Tibial nerve (tissue), 4 donors: ENCODE measurements around the gene KLHL18. TPM values are rescaled to one million over a fixed set of nuclear protein-coding genes. Genes with fewer than 3 reads are reported as not detected.
A peak's percentile ranks its signal among the peaks of the same experiment; 100 is the strongest.

Experiments used
- DNase-seq, 2 donors: peaks; one replicate each; pipeline ENCODE4 v3.0.0-alpha.2; 2019; ENCODE audit warnings: low spot score in 2 of 2
- H3K27ac ChIP-seq, 4 donors: fragments of 200-600 bp; sonication (generic) in 3 of 4; one replicate each; pipeline ENCODE4 v1.5.1; 2017 to 2019; ENCODE audit warnings: mild to moderate bottlenecking in 1 of 4
- H3K27me3 ChIP-seq, 2 donors: fragments of 200-600 bp; sonication (generic) in 1 of 2; one replicate each; pipeline versions ENCODE4 v1.5.1 to v1.6.0; 2017 to 2019
- H3K36me3 ChIP-seq, 3 donors: fragments of 200-600 bp; sonication (generic); one replicate each; pipeline ENCODE4 v1.5.1; 2018 to 2019
- H3K4me1 ChIP-seq, 4 donors: fragments of 200-600 bp; sonication (generic) in 3 of 4; one replicate each; pipeline ENCODE4 v1.5.1; 2017 to 2019
- H3K4me3 ChIP-seq, 4 donors: fragments of 200-600 bp; sonication (generic) in 3 of 4; one replicate each; pipeline ENCODE4 v1.5.1; 2017 to 2019; ENCODE audit warnings: mild to moderate bottlenecking in 1 of 4, moderate library complexity in 1 of 4
- H3K9me3 ChIP-seq, 4 donors: fragments of 200-600 bp; sonication (generic) in 3 of 4; one replicate each; pipeline ENCODE4 v1.5.1; 2017 to 2019
- CTCF ChIP-seq, 5 experiments: fragments of 200-600 bp in 3 of 5; fragments of 450-650 bp in 2 of 5; sonication (generic) in 3 of 5; IDR thresholded peaks; one replicate each; pipeline ENCODE4 v1.5.1; 2016 to 2019; ENCODE audit warnings: antibody characterized with exemption in 5 of 5, mild to moderate bottlenecking in 3 of 5, moderate library complexity in 2 of 5
- EP300 ChIP-seq, 2 donors: sonication (generic); formaldehyde crosslinking; IDR thresholded peaks; one replicate each; pipeline ENCODE4 v1.6.1; 2017; ENCODE audit warnings: antibody characterized with exemption in 2 of 2, mild to moderate bottlenecking in 1 of 2
- POLR2A ChIP-seq, 2 donors: fragments of 450-650 bp; IDR thresholded peaks; one replicate each; pipeline ENCODE4 v1.6.1; 2017; ENCODE audit warnings: antibody characterized with exemption in 2 of 2, mild to moderate bottlenecking in 2 of 2, moderate library complexity in 2 of 2
- WGBS, 2 donors: methylation state at CpG; one replicate each; pipeline ENCODE4 v1.1.5; 2018; 5-methylcytosine and 5-hydroxymethylcytosine counted together
- total RNA-seq, 4 donors: library from RNA; depleted of rRNA; stranded (reverse); fragments of >200 nt; gene quantifications; one replicate each; pipeline ENCODE4 v1.1.0, GENCODE V29; 2016

The KLHL18 gene
- total RNA-seq, 4 donors from 2014 or later = 8.2 to 17.7 (median 13.7) TPM

DNA sequence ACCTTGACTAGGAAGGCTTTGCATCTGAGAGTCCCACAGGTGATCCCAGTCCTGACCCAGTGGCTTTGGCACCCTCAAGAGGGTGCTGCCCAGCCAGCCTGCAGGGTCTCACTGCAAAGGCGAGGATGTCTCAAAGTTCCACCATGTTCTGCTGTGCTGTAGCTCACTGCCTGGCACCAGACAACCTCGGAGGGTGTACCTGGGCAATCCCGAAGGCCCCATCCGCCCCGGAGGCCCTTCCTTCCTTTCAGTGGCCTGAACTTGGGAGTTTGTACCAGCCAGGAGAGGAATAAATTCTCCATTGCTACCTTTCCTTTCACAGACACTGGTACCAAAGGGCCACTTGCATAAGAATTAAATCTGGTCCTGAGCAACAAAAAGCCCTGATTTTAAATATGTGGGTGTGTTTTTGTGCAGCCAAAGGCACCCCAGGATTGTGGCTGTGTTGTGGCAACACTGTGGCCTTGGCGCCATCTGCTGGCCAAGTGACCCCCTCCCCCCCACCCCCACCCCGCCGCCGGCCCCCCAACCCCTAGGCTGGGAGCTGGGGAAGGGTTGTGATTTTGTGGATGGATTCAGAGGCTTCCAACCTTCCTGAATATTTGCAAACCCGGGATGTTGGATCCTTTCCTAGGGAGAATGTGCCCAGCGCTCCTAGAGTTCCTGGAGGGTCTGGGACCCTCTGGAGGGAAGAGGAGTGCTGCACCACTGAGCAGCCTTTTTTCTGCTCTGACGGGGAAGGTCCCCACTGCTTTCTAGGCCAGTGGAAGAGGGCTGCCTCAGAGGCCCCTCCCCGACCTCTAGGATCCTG is 88.3 kb downstream of the KLHL18 start:
- DNase-seq = no peak
- H3K27ac ChIP-seq = no peak overlapping the region
- TF ChIP-seq CTCF (IDR thresholded peaks at IDR 0.05) (peak in 3 of 5 experiments; percentile 27 to 51 (median 51)), POLR2A (IDR thresholded peaks at IDR 0.05) (no peak)
- H3K4me3 ChIP-seq = no peak overlapping the region
- H3K4me1 ChIP-seq = no peaks in the 10 kb centered on the region
- H3K36me3 ChIP-seq = no peaks in the 10 kb centered on the region
- WGBS, 2 donors = 36 to 40% methylated on average over 5 to 13 of the region's 13 CpGs
- no peaks in the 10 kb centered on the region for H3K9me3 ChIP-seq
- no peaks in the 10 kb centered on the region for H3K27me3 ChIP-seq

- Histone ChIP-seq H3K36me3 (no peaks in the 10 kb centered on the region), H3K9me3 (no peaks in the 10 kb centered on the region), H3K4me3 (no peak overlapping the region), H3K27me3 (no peaks in the 10 kb centered on the region), H3K4me1 (peaks cover 0 to 14% (median 3%) of the 10 kb centered on the region in 4 donors), H3K27ac (no peak overlapping the region)
- no peak for DNase-seq
- no peak for TF ChIP-seq POLR2A (IDR thresholded peaks at IDR 0.05)
- TF ChIP-seq CTCF (IDR thresholded peaks at IDR 0.05) = no peak
- no peak for TF ChIP-seq EP300 (IDR thresholded peaks at IDR 0.05)
Observed at GRCh38 chr3:47374587-47374986, 91.8 kb downstream of the KLHL18 start.

- Histone ChIP-seq H3K27ac (no peak overlapping the region), H3K4me3 (no peak overlapping the region), H3K27me3 (no peaks in the 10 kb centered on the region), H3K9me3 (no peaks in the 10 kb centered on the region), H3K36me3 (no peaks in the 10 kb centered on the region), H3K4me1 (peaks cover 0 to 21% (median 4%) of the 10 kb centered on the region in 4 donors)
- no peak for DNase-seq
- WGBS, 2 donors = 81 to 84% methylated on average over 3 of the region's 3 CpGs
- TF ChIP-seq EP300 (IDR thresholded peaks at IDR 0.05) = no peak
- TF ChIP-seq POLR2A (IDR thresholded peaks at IDR 0.05) = no peak
- no peak for TF ChIP-seq CTCF (IDR thresholded peaks at IDR 0.05)
Observed at GRCh38 chr3:47376393-47376792, 93.6 kb downstream of the KLHL18 start.

GRCh38 chr3:47377186-47377585 is 94.4 kb downstream of the KLHL18 start:
- Histone ChIP-seq H3K4me3 (no peak overlapping the region), H3K27me3 (no peaks in the 10 kb centered on the region), H3K4me1 (peaks cover 0 to 28% (median 11%) of the 10 kb centered on the region in 4 donors), H3K36me3 (no peaks in the 10 kb centered on the region), H3K9me3 (no peaks in the 10 kb centered on the region), H3K27ac (no peak overlapping the region)
- TF ChIP-seq POLR2A (IDR thresholded peaks at IDR 0.05) = no peak
- no peak for TF ChIP-seq CTCF (IDR thresholded peaks at IDR 0.05)
- TF ChIP-seq EP300 (IDR thresholded peaks at IDR 0.05) = no peak
- DNase-seq = no peak
- 82 to 85% methylated on average over 2 of the region's 2 CpGs for WGBS, 2 donors

GRCh38 chr3:47378869-47379268 is 96.1 kb downstream of the KLHL18 start:
- Histone ChIP-seq H3K36me3 (no peaks in the 10 kb centered on the region), H3K27ac (no peak overlapping the region), H3K9me3 (no peaks in the 10 kb centered on the region), H3K27me3 (no peaks in the 10 kb centered on the region), H3K4me1 (peaks cover 0 to 43% (median 13%) of the 10 kb centered on the region in 4 donors), H3K4me3 (no peak overlapping the region)
- DNase-seq = no peak
- TF ChIP-seq POLR2A (IDR thresholded peaks at IDR 0.05) (no peak), CTCF (IDR thresholded peaks at IDR 0.05) (no peak), EP300 (IDR thresholded peaks at IDR 0.05) (no peak)
